Esophagus squamous epithelium (tissue), 4 donors: ENCODE measurements around the gene GINS3.
"Not testable (repeated sequence)": the region's sequence is repeated elsewhere in the genome, so short reads cannot be mapped to it uniquely, and the experiment has no call there.

Experiments used
- CTCF ChIP-seq, 6 experiments: fragments of 450-650 bp in 4 of 6; fragments of 200-600 bp in 2 of 6; sonication (generic) in 2 of 6; IDR thresholded peaks; one replicate each; pipeline ENCODE4 v1.5.1; 2016 to 2019; ENCODE audit warnings: antibody characterized with exemption in 6 of 6, mild to moderate bottlenecking in 4 of 6, moderate library complexity in 4 of 6
- POLR2A ChIP-seq, 4 donors: fragments of 450-650 bp; IDR thresholded peaks; one replicate each; pipeline ENCODE4 v1.6.1; 2017; ENCODE audit warnings: antibody characterized with exemption in 4 of 4, mild to moderate bottlenecking in 4 of 4, moderate library complexity in 3 of 4

GRCh38 chr16:58415961-58416360 lies 23.7 kb downstream of the GINS3 start:
- TF ChIP-seq CTCF, POLR2A (IDR thresholded peaks at IDR 0.05): not testable (repeated sequence)
